ENCODE measurements around the gene ROBO1.

- TF ChIP-seq CTCF (IDR thresholded peaks at IDR 0.05; ENCODE audit: low read length) (no peak), EZH2 (optimal IDR thresholded peaks at IDR 0.05; ENCODE audit: low read depth, low read length) (no peak)
These were observed 1102.7 kb downstream of the ROBO1 start for GRCh38 chr3:78665101-78665500.

Measured in MM.1S (cell line).